ENCODE results near the gene MT1E. TPM values are rescaled to one million over a fixed set of nuclear protein-coding genes. Genes with fewer than 3 reads are reported as not detected.

The MT1E gene
- total RNA-seq, 1 donor from 2014 or later, result 5.2 TPM

GRCh38 chr16:56610609-56611111, 14.9 kb upstream of the MT1E start:
- Mint-ChIP-seq H3K4me1 (ENCODE audit: low read depth) (peaks cover 6% of the 10 kb centered on the region), H3K4me3 (ENCODE audit: low read depth) (no peak overlapping the region), H3K9me3 (ENCODE audit: low read depth) (no peaks in the 10 kb centered on the region), H3K36me3 (ENCODE audit: insufficient read depth) (no peaks in the 10 kb centered on the region), H3K27me3 (peaks cover 90% of the 10 kb centered on the region), H3K27ac (no peak overlapping the region)
- DNase-seq (ENCODE audit: low spot score, unreplicated experiment), result no peak
- TF ChIP-seq CTCF (IDR thresholded peaks at IDR 0.05; ENCODE audit: unreplicated experiment), result no peak

GRCh38 chr16:56611281-56611833, 14.2 kb upstream of the MT1E start:
- no peak for TF ChIP-seq CTCF (IDR thresholded peaks at IDR 0.05; ENCODE audit: unreplicated experiment)
- no peaks in the 10 kb centered on the region for H3K9me3 Mint-ChIP-seq (ENCODE audit: low read depth)
- peaks cover 87% of the 10 kb centered on the region for H3K27me3 Mint-ChIP-seq
- H3K27ac Mint-ChIP-seq, result no peak overlapping the region
- H3K4me3 Mint-ChIP-seq (ENCODE audit: low read depth), result no peak overlapping the region
- no peaks in the 10 kb centered on the region for H3K36me3 Mint-ChIP-seq (ENCODE audit: insufficient read depth)
- no peak for DNase-seq (ENCODE audit: low spot score, unreplicated experiment)
- peaks cover 6% of the 10 kb centered on the region for H3K4me1 Mint-ChIP-seq (ENCODE audit: low read depth)

- no peak overlapping the region for H3K27ac Mint-ChIP-seq
- no peaks in the 10 kb centered on the region for H3K36me3 Mint-ChIP-seq (ENCODE audit: insufficient read depth)
- DNase-seq (ENCODE audit: low spot score, unreplicated experiment), result no peak
- no peak overlapping the region for H3K4me3 Mint-ChIP-seq (ENCODE audit: low read depth)
- H3K27me3 Mint-ChIP-seq, result peaks cover 89% of the 10 kb centered on the region
- no peaks in the 10 kb centered on the region for H3K9me3 Mint-ChIP-seq (ENCODE audit: low read depth)
- peaks cover 11% of the 10 kb centered on the region for H3K4me1 Mint-ChIP-seq (ENCODE audit: low read depth)
- no peak for TF ChIP-seq CTCF (IDR thresholded peaks at IDR 0.05; ENCODE audit: unreplicated experiment)
These were observed 11.9 kb upstream of the MT1E start for GRCh38 chr16:56613706-56614105.

GRCh38 chr16:56614549-56614991, 11.0 kb upstream of the MT1E start:
- TF ChIP-seq CTCF (IDR thresholded peaks at IDR 0.05; ENCODE audit: unreplicated experiment), result no peak
- Mint-ChIP-seq H3K36me3 (ENCODE audit: insufficient read depth) (no peaks in the 10 kb centered on the region), H3K9me3 (ENCODE audit: low read depth) (no peaks in the 10 kb centered on the region), H3K4me3 (ENCODE audit: low read depth) (no peak overlapping the region), H3K27me3 (peaks cover 89% of the 10 kb centered on the region), H3K27ac (no peak overlapping the region), H3K4me1 (ENCODE audit: low read depth) (peaks cover 5% of the 10 kb centered on the region)
- DNase-seq (ENCODE audit: low spot score, unreplicated experiment), result no peak

- Mint-ChIP-seq H3K4me1 (ENCODE audit: low read depth) (peaks cover 5% of the 10 kb centered on the region), H3K9me3 (ENCODE audit: low read depth) (no peaks in the 10 kb centered on the region), H3K36me3 (ENCODE audit: insufficient read depth) (no peaks in the 10 kb centered on the region), H3K27ac (no peak overlapping the region), H3K27me3 (peaks cover 88% of the 10 kb centered on the region), H3K4me3 (ENCODE audit: low read depth) (no peak overlapping the region)
- no peak for DNase-seq (ENCODE audit: low spot score, unreplicated experiment)
- TF ChIP-seq CTCF (IDR thresholded peaks at IDR 0.05; ENCODE audit: unreplicated experiment), result no peak
These were observed 10.2 kb upstream of the MT1E start for GRCh38 chr16:56615353-56615752.
